NCI-H748 (cell line): Measurements from ENCODE around the gene PTMA.
A peak's percentile ranks its signal among the peaks of the same experiment; 100 is the strongest.

ENCODE experiments used
- DNase-seq: peaks from one replicate; lab custom pipeline; 2025; ENCODE audit not compliant: unreplicated experiment; lab: John Stamatoyannopoulos, UW

Gene PTMA

DNA sequence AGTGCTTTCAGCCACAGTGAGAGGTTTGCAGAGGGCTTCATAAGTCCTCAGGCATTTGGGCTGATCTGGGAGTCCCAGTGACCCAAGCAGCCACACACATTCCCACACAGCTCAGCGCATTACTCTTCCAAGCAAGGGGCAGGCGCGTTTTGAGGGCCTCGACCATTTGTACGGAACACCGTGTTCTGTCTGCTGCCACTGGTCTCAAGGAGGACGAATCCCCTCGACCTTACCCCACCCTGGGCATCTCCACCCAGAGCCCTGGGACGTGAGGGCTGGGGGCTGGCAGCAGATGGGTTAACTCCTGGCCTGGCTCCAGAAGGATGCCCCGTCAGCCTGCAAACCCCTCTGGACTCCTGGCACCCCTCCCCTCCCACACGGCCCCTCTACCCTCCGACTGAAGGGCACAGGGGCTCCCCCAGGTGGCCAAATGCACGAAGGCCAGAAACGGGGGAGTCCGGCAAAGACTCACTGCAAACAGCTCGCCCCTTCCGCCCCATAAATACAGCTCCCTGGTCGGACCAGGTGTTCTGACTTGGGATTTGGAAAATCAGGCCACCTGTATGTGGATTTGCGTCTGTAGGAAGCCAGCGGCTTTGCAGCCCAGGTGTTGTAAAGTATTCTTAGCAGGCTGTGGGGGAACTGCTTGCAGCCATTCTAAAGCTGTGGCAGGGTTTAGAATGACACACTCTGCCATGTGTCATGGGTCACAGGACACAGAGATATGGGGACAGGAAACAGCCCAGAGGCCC, 33.6 kb upstream of the PTMA start:
- DNase-seq = peak; percentile 52

DNA sequence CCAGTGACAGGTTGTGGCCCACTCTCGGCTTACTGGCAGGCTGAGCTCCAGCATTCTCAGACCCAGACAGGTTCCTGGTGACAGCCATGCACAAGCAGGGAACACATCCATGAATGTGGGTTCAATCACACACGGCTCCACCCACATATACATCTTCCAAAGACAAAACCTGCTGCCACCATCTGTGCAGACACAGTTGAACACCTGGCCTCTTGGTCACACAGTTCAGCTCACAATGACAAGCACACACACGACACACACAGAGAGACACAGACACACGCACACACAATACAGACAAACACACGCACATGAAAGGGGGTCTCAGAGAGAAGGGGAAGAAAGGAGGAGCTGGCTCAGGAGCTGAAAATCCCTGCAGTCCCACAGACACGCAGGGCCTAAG, 32.1 kb upstream of the PTMA start:
- peak; percentile 18 for DNase-seq

DNA sequence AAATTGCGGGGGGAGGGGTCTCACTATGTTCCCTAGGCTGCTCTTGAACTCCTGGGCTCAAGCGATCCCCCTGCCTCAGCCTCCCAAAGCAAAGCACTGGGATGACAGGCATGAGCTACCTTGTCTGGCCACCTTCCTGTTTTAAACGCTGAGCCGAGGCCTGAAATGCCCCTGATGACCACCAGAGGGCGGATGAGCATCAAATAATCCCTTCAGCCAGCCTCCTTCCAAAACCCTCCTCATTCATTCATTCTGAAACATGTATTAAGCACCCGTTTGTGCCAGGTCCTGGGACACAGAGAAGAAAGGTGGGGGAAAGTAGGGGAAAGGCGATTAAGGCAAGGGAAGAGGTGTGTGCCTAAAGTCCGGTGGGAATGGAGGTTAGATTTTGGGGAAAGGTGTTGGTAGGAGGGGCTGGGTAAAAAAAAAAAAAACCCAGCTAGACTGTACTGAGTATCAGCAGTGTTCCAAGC, 30.7 kb upstream of the PTMA start:
- DNase-seq = peak; percentile 70

DNA sequence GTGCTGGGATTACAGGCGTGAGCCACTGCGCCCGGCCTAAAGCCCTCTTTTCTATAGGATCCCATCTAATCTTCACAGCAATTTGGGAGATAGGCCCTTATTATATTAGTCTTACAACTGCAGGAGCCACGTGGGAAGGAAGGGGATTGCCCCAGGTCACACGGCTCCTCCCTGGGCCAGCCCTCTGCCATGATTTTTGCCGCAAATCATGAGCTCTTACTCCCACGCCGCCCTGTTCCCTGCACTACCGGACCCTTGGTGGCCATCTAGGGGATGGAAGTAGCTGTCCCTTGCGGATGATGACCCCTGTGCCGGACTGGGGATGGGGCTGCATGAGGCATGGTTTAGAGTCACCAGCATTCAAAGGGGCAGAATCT, 28.4 kb upstream of the PTMA start:
- DNase-seq = no peak

DNA sequence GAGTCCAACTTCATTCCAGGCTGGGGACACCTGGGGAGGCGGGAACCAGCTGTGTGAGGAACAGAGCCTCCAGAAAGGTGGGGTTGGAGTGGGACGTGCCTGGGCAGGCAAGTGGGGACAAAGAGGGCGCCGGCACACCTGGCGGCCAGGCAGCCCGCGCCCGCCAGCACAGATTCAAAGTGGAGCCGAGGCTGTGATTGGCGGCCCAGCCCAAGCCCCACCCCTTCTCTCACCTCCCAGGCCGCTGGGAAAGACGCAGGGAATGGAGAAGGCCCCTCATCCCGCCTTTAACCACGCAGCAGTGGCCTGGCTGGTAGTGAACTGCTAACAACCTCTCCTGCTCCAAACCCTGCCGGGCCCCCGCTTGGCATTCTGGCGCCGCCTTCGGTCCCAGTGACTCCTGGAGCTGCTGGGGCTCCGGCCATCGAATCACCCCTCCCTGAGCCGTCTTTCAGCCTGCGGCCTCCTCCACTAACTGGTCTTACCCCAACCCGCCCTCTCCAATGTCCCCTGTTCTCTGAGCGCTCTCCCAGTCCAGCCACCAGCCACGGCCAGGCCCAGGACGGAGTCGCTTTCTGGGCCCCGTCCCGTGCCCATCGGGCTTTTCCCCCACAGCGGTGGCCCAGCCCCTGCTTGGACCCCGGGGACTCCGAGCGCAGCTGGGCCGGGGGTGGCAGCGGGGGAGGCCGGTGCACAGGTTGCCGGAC, 27.9 kb upstream of the PTMA start:
- DNase-seq = no peak

DNA sequence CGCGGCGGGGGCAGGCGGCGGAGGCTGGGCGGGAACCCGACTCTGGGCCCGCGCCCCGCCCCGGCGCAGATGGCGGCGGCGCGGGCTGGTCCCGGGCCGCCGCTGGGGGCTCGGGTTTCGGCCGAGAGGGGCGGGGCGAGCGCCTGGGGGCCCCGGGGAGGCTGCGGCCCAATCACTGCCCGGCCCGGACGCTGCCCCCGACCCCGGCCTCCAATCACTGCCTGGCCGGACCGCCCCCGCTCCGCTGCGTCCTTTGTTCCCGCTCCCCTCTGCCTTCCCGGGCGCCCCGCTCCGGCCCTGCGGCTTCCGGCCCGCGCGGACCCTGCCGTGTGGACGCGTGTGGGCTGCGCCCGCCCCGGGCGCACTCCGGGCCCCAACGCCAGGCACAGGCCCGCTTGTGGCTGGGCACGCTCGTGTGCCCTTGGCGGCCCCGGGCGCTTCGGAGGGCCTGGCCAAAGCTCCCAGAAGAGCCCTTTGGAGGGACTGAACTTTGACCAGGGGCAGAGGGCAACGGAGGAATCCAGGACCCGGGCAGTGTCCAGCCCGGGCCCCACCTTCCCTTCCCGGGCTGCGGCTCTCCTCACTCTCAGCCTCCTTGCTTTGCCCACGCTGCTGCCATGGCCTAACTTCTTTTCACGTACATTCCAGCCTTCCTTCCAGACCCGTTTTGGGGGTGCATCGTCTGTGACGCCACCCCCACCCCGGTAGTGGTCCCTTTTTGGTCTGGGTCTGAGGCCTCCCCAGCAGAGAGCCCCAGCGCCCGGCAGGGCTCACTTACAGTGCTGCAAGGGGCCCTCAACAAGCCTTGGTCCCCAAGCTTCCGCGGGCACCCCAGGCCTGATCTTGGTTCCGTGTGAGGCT, 27.1 kb upstream of the PTMA start:
- DNase-seq = no peak

DNA sequence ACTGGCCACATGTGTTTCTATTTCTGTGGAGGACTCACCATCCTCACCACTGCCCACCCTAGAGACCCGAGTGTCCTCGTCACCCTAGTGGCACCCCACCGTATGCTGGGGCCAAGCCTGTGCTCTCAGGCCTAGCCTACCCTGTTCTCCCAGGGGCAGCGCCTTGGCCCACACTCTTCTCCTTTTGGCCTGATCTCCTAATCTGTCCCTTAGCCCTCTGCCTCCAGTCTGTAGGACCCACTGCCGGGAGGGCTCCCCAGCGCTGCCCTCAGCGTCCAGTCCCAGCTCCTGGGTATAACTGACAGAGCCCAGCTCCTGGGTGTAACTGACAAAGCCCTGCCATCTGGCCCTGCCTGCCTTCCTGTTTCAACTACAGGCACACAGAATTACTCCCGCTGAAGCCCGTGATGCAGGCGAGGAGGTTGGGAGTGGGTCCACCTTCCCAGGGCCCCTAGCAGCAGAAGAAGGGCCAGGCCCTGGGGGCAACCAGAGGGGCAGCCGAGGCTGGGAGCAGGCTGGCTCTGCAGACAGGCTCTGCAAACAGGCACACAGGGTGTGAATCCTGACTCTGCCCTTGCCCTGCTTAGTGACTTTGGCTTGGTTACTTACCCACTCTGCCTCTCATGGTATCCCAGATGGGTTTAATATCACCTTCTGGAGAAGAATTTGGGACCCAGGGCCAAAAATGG, 25.6 kb upstream of the PTMA start:
- DNase-seq = no peak

DNA sequence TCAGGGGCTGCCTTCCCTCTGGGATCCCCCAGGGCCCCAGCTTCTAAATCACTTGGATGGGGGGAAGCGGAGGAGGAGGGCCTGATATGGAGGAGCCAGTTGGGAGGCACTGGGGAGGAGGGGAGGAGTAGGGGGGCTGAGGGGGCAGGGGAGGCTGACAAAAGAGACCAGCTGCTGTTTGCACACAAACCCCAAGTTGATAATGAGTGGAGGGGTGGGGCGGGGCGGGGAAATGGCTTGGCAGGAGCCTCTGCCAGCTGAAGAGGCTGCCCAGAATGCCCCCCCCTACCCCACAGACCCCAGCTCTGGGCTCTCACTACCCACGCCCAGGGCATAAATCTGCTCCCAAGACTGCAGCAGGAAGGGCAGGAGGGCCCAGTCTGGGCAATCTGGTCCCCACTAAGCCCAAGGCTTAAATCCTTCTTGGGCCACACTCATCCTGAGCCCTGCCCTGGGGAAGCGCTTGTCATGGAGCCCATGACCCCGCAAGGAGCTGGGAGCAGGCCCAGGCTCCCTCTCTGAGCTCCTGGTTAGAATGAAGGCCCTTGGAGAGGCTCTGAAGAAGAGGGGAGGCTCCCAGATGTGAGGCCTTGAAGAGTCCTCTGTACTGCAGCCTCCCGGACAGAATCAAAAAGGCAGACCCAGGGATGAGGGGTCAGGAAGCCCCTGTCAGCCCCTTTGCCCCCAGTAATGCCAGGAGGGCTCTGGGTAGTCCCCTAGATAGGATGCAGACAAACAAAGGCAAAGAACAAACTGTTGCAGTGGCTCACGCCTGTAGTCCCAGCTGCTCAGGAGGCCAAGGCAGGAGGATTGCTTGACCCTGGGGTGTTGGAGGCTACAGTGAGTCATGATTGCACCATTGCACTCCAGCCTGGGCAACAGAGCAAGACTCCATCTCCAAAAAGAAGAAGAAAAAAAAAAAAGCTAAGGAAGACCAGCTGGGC, 24.8 kb upstream of the PTMA start:
- no peak for DNase-seq

DNA sequence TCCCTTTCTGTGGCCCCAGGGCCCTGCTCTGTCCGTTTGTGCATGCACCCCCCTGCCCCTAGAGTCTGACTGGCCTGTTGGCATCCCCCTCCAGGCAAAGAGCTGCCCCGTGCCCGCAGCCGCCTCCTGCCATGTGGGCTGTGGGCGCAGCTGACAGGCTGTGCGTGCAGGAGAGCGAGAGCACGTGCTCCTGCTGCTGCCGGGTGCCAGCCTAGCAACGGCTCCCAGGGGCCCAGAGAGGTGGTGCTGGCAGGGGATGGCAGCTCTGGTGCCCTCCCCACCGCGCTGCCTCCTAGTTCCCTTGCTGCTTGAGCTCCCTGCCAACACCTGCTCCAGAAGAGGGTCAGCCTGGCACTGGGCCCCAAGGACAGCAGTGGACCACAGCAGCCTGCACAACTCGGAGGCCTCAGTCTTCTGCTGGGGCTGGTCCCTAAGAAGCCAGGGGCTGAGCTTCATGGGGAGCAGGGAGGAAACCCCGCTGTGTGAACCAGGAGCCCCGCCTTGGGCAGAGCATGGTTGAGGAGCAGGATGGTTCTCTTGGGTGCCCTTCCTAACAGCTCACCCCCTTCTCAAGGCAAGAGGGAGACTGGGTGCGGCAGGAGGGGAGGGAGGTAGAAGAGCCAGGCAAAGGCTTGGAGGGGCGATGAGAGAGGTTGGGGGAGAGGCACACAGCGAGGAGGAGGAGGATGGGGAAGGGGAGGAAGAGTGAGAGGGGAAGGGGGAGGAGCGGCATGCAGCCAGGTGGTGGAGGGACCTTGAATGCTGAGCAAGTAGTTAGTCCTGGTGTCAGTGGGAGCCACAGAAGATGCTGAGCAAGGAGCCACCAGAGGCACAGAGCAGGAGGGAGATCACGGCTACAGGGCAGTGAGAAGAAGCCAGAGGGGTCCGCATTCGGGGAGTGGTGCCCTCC, 23.8 kb upstream of the PTMA start:
- DNase-seq = no peak

DNA sequence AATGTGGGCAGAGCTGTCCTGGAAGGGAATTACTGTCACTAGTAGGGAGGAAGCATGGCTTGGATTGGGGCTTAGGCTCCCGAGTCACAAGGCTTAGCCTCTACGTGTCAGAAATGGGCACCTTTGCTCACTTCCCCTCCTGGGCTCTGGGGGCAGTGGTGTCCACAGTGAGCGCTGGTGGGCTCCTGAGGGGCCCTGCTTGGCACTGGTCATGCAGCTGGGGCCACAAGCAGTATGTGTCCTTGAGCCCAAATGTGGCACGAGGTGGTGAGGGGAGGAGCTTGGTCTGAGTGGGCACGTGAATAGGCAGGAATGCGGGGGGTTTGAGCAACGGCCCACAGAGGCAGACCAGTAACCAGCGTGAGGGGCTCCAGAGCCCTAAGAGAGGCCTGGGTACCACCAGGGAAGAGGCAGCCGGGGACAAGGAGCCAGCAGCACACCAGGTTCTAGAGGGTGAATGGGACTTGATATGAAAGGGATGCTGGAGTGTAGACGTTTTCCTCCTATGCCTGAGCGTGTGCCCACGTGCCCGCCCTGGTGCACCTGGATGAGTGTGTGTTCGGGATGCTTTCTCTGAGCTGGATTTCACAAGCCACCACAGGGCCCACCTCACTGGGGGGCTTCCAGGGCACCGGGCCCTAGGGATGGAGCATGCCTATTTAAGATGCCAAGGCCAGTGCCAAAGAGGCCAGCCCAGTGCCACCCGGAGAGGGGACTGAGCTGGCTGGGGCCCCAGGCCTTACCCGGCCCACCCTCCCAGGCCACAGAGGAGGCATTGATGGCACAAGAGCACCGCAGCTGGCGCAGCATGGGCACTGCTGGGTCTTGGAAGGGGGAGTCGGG, 22.8 kb upstream of the PTMA start:
- no peak for DNase-seq

DNA sequence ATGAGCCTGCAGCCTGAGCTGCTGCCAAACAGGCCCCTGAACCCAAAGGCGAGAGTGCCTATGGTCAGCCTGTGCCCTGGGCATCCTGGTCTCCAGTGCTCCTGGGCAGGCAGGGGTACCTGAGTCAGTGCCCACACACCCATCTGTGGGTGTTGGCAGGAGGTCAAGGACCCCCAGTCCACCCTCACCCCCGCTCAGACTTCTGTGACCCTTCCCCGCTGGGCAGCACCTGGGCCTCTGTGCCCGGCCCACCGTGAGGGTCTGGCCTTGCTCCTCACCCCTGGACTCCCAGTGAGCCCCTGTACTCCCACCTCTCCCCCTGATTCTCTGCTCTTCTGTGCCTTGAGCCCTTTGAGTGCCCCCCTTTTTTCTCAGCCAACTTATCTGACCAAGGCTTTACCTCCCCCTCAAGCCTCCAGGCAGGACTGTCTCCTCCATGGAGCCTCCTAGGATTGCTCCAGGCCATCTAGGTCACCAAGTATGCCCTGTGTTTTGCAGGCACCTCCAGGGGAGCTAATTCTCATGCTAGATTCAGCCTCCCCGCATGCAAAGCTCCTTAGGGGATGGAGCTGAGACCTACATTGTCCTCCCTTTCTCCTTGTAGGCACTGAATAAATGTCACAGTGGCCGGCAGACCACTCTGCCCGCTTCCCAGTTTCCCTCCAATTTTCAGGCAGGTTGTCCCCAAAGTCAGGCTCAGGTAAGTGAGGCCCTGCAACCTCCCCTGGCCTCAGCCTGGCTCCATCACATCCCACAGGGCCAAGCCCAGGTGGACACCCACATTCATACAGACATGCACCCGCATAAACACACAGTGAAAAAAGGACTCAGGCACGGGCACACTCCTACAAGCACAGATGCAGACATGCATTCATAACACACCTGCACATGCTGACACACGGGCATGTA, 21.9 kb upstream of the PTMA start:
- no peak for DNase-seq

DNA sequence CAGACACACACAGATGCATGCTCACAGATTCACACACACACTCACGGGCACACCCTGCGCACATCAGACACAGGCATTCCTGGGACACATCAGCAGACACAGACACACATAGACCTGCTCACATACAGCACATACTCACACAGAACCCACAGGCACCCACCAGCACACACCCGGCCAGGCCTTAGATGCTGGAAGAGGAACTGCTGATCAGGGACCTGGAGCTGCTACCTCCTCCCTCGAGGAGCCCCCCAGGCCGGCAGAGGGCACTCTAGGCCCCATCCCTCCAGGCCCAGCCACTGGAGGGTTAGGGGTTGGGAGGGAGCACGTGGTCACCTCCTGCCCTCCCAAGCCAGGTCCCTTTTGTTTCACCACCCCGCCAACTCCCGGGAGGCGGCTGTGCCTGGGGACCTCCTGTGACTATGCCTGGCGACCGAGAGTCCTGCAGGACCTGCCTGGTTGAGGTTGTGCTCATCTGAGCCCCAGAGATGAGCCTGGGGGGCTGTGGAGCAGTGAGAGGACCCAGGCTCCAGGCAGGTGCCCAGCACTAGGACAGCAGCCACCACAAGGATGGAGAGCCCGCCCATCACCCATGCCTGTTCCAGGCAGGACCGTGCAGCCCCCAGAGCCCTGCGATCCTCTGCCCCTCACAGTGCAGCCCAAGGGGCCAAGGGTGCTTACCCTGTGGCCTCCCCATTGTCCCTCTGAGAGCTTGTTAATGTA, 21.0 kb upstream of the PTMA start:
- peak; percentile 57 for DNase-seq

DNA sequence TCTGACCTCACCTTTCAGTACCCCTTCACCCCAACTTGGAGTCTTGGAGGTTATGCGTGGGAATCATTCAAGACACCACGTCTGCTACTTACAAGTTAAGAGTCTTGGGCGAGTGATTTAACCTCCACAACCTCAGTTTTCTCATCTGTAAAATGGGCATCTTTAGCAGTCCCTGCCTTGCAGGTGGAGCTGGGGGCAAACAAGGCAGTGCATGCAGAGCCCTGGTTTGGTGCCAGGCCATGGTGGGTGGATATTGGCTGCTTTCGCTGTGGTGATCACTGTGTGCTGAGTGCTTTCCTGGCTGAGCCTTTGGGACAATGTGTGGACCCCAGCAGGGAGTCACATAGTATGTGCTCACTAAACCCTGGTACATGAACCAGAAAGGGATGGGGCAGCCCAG, 20.4 kb upstream of the PTMA start:
- DNase-seq = no peak

DNA sequence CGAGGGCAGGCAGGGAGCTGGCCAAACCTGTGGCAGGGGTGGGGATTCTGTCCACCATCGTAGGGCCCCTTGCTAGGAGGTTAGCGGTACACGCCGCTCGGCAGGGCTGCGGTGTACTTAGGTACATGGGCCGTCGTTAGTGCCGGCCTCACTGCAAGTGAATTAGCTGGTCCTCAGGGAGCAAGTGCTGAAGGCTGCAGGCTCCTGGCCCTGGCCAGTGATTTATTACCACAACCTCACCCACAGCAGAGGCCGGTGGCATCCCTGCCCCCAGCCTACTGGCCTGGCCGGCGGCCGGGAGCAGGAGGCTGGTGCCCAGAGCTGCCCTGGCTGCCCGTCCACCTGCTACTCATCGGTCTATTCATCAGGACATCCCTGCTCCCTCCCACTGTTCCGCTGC, 19.6 kb upstream of the PTMA start:
- no peak for DNase-seq

DNA sequence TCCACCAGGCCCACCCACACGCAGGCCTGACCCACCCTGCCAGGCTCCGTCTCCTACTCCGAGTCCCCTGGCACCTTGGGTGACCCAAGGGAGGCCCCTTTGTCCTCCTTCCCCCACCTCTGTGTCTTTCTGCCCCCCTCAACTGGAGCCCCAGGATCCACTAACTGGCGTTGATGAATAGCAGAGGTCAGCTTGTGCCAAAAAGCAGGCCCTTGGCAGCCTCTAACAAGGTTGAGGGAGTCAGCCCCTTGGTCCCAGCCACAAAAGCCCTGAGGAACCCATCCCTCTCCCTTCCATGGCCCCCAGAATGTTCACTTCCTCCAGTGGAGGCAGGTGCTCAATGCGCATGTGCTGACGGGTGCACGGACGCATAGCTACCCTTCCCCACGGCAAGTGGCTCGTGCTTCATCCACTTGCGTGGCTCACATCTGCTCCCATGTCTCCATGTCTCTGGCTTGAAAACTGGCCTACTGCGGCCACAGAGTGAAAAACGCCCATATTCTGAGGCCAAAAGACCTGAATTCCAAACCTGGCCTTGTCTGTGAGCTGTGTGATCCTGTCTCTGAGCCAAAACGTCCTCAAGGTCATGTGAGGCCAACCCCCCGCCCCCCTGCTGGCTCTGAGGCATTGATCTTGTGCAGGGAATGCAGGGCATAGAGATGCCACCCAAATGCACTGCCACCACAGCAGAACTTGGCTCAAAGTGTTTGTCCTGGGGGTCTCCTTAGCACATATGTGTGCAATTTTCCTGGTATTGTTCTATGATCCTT, 19.0 kb upstream of the PTMA start:
- no peak for DNase-seq
